Left lung (tissue), 10 donors: Measurements from ENCODE around the gene ARHGEF25. TPM values are rescaled to one million over a fixed set of nuclear protein-coding genes. Genes with fewer than 3 reads are reported as not detected.

ENCODE experiments used
- ATAC-seq: fragments of 200-7000 bp; cut with Tn5 transposase; one replicate; pipeline ENCODE4 v1.9.1; 2020; ENCODE audit warnings: moderate library complexity
- DNase-seq, 4 donors: peaks; one replicate each; pipeline ENCODE4 v3.0.0-alpha.2; 2013 to 2020
- H3K27ac ChIP-seq, 2 donors: fragments of 200-600 bp; sonication (generic) in 1 of 2; one replicate each; pipeline versions ENCODE4 v1.5.0 to v1.8.0; 2020 to 2021
- H3K27me3 ChIP-seq, 2 donors: fragments of 200-600 bp; sonication (generic) in 1 of 2; one replicate each; pipeline versions ENCODE4 v1.5.0 to v1.8.0; 2020 to 2021
- H3K36me3 ChIP-seq, 2 donors: fragments of 200-600 bp; sonication (generic) in 1 of 2; one replicate each; pipeline versions ENCODE4 v1.5.0 to v1.8.0; 2020 to 2021
- H3K4me1 ChIP-seq, 2 donors: fragments of 200-600 bp; one replicate each; pipeline ENCODE4 v1.8.0; 2021
- H3K4me3 ChIP-seq, 2 donors: fragments of 200-600 bp; sonication (generic) in 1 of 2; one replicate each; pipeline versions ENCODE4 v1.5.0 to v1.8.0; 2020 to 2021; ENCODE audit warnings: mild to moderate bottlenecking in 1 of 2
- H3K9me3 ChIP-seq, 2 donors: fragments of 200-600 bp; sonication (generic) in 1 of 2; one replicate each; pipeline versions ENCODE4 v1.5.0 to v1.8.0; 2020 to 2021
- CTCF ChIP-seq, 2 donors: fragments of 200-600 bp; sonication (generic) in 1 of 2; IDR thresholded peaks; one replicate each; pipeline versions ENCODE4 v1.5.0 to v1.8.0; 2021; ENCODE audit warnings: antibody characterized with exemption in 2 of 2
- intact Hi-C, 2 donors: fragments of 100-400 bp; cut with DNase I; formaldehyde crosslinking; loops; one replicate each; pipeline versions ENCODE4 v1.11.2 to v1.14.2; 2022
- polyA plus RNA-seq, 6 donors: library from polyadenylated mRNA; unstranded; fragments of 120-200 nt; gene quantifications; one replicate each; pipeline ENCODE4 v1.2.1, GENCODE V29; 2013; ENCODE audit not compliant: insufficient read length in 6 of 6
- total RNA-seq, 2 donors: library from RNA; stranded (reverse); fragmentation: NEBNext Ultra II Directional; extraction: Animal tissue kit (Norgen Biotek cat#: 25700); gene quantifications; one replicate each; pipeline ENCODE4 v1.2.1, GENCODE V29; 2021
- donor health status: DM: no; HTN: yes; CAD: no.
- donor health status: DM: no; HTN: no; CAD: no.

Gene ARHGEF25
- total and polyA plus RNA-seq, 8 donors, result 16.5 to 53.4 (median 45.7) TPM

- DNase-seq (no peak), ATAC-seq (no peak)
- Histone ChIP-seq H3K27me3 (peaks cover 66 to 100% of the 10 kb centered on the region in 2 donors), H3K4me1 (peaks cover 9 to 31% of the 10 kb centered on the region in 2 donors), H3K9me3 (no peaks in the 10 kb centered on the region), H3K36me3 (no peaks in the 10 kb centered on the region), H3K4me3 (no peak overlapping the region), H3K27ac (no peak overlapping the region)
- no peak for TF ChIP-seq CTCF (IDR thresholded peaks at IDR 0.05)
- intact Hi-C loops, result no loop called here
Observed at GRCh38 chr12:57628280-57629191, 17.3 kb downstream of the ARHGEF25 start.

- H3K4me1 ChIP-seq, result peaks cover 9 to 31% of the 10 kb centered on the region in 2 donors
- TF ChIP-seq CTCF (IDR thresholded peaks at IDR 0.05), result no peak
- H3K27me3 ChIP-seq, result peaks cover 66 to 99% of the 10 kb centered on the region in 2 donors
- no peak overlapping the region for H3K4me3 ChIP-seq
- no peaks in the 10 kb centered on the region for H3K36me3 ChIP-seq
- no peaks in the 10 kb centered on the region for H3K9me3 ChIP-seq
- H3K27ac ChIP-seq, result no peak overlapping the region
- ATAC-seq, result no peak
- no peak for DNase-seq
- intact Hi-C loops, result no loop called here
Observed at GRCh38 chr12:57629897-57630471, 18.7 kb downstream of the ARHGEF25 start.

- DNase-seq, result no peak
- intact Hi-C loops, result no loop called here
- Histone ChIP-seq H3K27ac (no peak overlapping the region), H3K27me3 (peaks cover 58 to 98% of the 10 kb centered on the region in 2 donors), H3K4me1 (peaks cover 9 to 31% of the 10 kb centered on the region in 2 donors), H3K4me3 (no peak overlapping the region), H3K36me3 (no peaks in the 10 kb centered on the region), H3K9me3 (no peaks in the 10 kb centered on the region)
- TF ChIP-seq CTCF (IDR thresholded peaks at IDR 0.05), result no peak
- no peak for ATAC-seq
Observed at GRCh38 chr12:57630891-57631433, 19.7 kb downstream of the ARHGEF25 start.

- Histone ChIP-seq H3K9me3 (no peaks in the 10 kb centered on the region), H3K27ac (no peak overlapping the region), H3K4me3 (peak overlapping the region in 1 of 2 donors; percentile 41), H3K4me1 (peaks cover 9 to 31% of the 10 kb centered on the region in 2 donors), H3K36me3 (no peaks in the 10 kb centered on the region), H3K27me3 (peaks cover 52 to 98% of the 10 kb centered on the region in 2 donors)
- no peak for ATAC-seq
- no peak for DNase-seq
- intact Hi-C loops, result no loop called here
- TF ChIP-seq CTCF (IDR thresholded peaks at IDR 0.05), result no peak
Observed at GRCh38 chr12:57631566-57632072, 20.4 kb downstream of the ARHGEF25 start.
